Parathyroid adenoma (tissue), 2 donors: ENCODE measurements around the gene RPUSD1.

Source experiments
- H2AFZ ChIP-seq: fragments of 300-600 bp; sonication (generic); one replicate; pipeline ENCODE4 v1.7.0; 2017; ENCODE audit warnings: antibody characterized with exemption, mild to moderate bottlenecking
- H3K27ac ChIP-seq: fragments of 300-600 bp; sonication (generic); one replicate; pipeline ENCODE4 v1.7.0; 2017
- H3K27me3 ChIP-seq: fragments of 300-600 bp; sonication (generic); one replicate; pipeline ENCODE4 v1.7.0; 2017; ENCODE audit warnings: low read length; ENCODE audit not compliant: control insufficient read depth, insufficient read depth
- H3K36me3 ChIP-seq: fragments of 300-600 bp; sonication (generic); one replicate; pipeline ENCODE4 v1.7.0; 2017; ENCODE audit warnings: low read length; ENCODE audit not compliant: control insufficient read depth, insufficient read depth
- H3K4me1 ChIP-seq: fragments of 300-600 bp; sonication (generic); one replicate; pipeline ENCODE4 v1.7.0; 2017; ENCODE audit warnings: control low read depth
- H3K4me2 ChIP-seq: fragments of 300-600 bp; sonication (generic); one replicate; pipeline ENCODE4 v1.7.0; 2017; ENCODE audit warnings: low read length
- H3K4me3 ChIP-seq: fragments of 300-600 bp; sonication (generic); one replicate; pipeline ENCODE4 v1.7.0; 2017; ENCODE audit warnings: low read depth, low read length
- H3K79me2 ChIP-seq: fragments of 300-600 bp; sonication (generic); one replicate; pipeline ENCODE4 v1.7.0; 2017; ENCODE audit warnings: control low read depth
- H3K9ac ChIP-seq: fragments of 300-600 bp; sonication (generic); one replicate; pipeline ENCODE4 v1.7.0; 2017; ENCODE audit warnings: mild to moderate bottlenecking
- H3K9me3 ChIP-seq: fragments of 300-600 bp; sonication (generic); one replicate; pipeline ENCODE4 v1.7.0; 2017; ENCODE audit warnings: low read length; ENCODE audit not compliant: control insufficient read depth
- TF ChIP-seq, protein P1 (sequence below): fragments of 300-600 bp; sonication (generic); IDR thresholded peaks from one replicate; pipeline ENCODE4 v1.7.0; 2017; ENCODE audit warnings: antibody characterized with exemption, mild to moderate bottlenecking
- donor health status: primary hyperparathyroidism.

RPUSD1 gene

DNA sequence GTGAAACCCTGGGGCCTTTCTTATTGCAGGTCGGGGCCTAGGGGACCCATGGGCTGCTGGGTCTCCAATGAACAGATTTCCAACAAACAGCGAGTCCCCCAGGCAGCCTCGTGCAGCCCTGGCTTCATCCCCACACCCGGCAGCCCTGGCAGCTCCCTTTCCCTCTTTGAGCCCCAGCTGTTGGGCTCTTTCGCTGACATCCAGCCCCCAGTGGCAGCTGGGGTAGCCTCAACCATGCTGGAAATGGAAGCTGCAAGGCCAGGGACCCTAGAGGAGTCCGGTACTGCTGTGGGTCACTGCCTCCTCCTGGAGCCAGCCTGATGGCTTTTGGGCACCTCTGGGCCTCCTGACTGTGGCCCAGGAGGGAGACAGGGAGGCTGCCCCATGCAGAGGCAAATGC lies 5.9 kb downstream of the RPUSD1 start:
- Histone ChIP-seq H3K9ac (no peak overlapping the region), H3K27me3 (no peaks in the 10 kb centered on the region)

DNA sequence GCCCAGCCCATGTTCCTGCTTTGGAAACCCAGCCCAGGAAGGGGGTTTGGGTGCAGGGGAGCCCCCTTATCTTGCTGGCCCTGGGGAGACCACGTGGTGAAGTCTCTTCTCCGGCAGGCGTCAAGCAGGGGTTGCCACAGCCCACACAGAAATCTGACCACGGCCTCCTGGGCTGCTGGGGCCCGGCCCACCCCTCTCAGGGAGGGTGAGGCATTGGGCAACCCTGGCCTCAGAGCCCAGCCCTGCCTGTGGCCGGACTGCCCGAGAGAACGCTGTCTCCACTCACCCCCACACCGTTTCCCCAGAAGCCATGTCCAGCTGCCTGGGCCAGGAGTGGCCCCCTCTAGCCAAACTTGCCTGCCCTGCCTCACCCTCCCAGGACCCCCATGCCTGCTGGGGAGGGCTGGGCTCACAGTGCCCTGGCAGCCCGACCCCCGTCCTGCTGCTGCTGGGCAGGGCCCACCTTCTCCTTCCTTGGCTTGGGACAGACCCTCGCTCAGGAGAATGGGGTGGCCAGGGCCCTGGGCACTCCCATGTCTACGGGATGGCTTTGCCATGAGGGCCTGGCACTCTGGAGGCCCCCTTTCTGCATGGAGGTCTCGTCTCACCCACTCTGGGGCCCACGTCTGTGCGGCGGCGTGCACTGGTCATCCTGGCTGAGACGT lies 6.7 kb downstream of the RPUSD1 start:
- Histone ChIP-seq H3K4me1 (no peaks in the 10 kb centered on the region), H3K9ac (no peak overlapping the region), H3K4me3 (no peak overlapping the region), H3K9me3 (no peaks in the 10 kb centered on the region), H3K27me3 (no peaks in the 10 kb centered on the region), H3K79me2 (no peaks in the 10 kb centered on the region), H3K36me3 (no peaks in the 10 kb centered on the region), H2AFZ (no peak overlapping the region), H3K27ac (no peak overlapping the region), H3K4me2 (no peak overlapping the region)
- TF ChIP-seq, protein P1, sequence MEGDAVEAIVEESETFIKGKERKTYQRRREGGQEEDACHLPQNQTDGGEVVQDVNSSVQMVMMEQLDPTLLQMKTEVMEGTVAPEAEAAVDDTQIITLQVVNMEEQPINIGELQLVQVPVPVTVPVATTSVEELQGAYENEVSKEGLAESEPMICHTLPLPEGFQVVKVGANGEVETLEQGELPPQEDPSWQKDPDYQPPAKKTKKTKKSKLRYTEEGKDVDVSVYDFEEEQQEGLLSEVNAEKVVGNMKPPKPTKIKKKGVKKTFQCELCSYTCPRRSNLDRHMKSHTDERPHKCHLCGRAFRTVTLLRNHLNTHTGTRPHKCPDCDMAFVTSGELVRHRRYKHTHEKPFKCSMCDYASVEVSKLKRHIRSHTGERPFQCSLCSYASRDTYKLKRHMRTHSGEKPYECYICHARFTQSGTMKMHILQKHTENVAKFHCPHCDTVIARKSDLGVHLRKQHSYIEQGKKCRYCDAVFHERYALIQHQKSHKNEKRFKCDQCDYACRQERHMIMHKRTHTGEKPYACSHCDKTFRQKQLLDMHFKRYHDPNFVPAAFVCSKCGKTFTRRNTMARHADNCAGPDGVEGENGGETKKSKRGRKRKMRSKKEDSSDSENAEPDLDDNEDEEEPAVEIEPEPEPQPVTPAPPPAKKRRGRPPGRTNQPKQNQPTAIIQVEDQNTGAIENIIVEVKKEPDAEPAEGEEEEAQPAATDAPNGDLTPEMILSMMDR, result no peak

More for the DNA sequence above, 5.9 kb downstream of the RPUSD1 start:
- H3K79me2 ChIP-seq, result no peaks in the 10 kb centered on the region
- no peak overlapping the region for H3K4me3 ChIP-seq
- H3K4me2 ChIP-seq, result no peak overlapping the region
- TF ChIP-seq, protein P1, result no peak
- H3K27ac ChIP-seq, result no peak overlapping the region
- H2AFZ ChIP-seq, result no peak overlapping the region
- peaks cover 3% of the 10 kb centered on the region for H3K4me1 ChIP-seq
- no peaks in the 10 kb centered on the region for H3K9me3 ChIP-seq
- no peaks in the 10 kb centered on the region for H3K36me3 ChIP-seq

DNA sequence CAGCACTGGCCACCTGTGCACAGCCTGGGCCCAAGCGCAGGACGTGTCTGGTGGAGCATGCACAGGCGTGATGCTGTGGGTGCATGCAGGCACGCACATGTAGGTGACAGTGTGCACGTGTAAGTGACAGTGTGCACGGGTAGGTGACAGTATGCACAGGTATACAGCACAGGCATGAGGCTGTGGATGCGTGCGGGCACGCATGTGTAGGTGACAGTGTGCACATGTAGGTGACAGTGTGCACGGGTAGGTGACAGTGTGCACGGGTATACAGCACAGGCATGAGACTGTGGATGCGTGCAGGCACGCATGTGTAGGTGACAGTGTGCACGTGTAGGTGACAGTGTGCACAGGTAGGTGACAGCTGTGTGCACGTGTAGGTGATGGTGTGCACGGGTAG lies 7.9 kb downstream of the RPUSD1 start:
- Histone ChIP-seq H3K79me2 (no peaks in the 10 kb centered on the region), H3K27me3 (no peaks in the 10 kb centered on the region), H3K27ac (no peak overlapping the region), H3K4me2 (no peak overlapping the region), H3K4me1 (no peaks in the 10 kb centered on the region), H3K9me3 (no peaks in the 10 kb centered on the region), H3K36me3 (no peaks in the 10 kb centered on the region), H2AFZ (no peak overlapping the region), H3K9ac (no peak overlapping the region), H3K4me3 (no peak overlapping the region)
- TF ChIP-seq, protein P1, result no peak

DNA sequence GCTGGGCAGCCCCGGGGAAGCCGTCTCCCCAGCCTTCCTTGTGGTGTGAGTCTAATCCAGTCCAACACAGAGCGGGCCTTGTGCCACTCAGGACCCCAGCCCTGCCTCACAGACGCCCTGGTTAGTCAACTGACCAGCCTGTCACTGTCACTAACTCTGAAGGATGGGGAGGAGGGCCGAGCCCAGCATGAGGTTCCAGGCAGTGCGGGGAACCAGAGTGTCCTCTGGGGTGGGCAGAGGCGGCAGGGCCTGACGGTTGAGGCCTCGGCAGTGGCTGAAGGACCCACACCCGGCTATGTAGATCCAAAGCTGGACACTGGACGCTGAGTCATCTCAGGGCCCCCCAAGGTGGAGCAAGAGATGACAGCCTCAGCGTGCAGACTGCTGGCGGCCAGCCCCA lies 8.6 kb downstream of the RPUSD1 start:
- TF ChIP-seq, protein P1, result no peak
- Histone ChIP-seq H3K27ac (no peak overlapping the region), H2AFZ (no peak overlapping the region), H3K9me3 (no peaks in the 10 kb centered on the region), H3K4me1 (no peaks in the 10 kb centered on the region), H3K79me2 (no peaks in the 10 kb centered on the region), H3K27me3 (no peaks in the 10 kb centered on the region), H3K36me3 (no peaks in the 10 kb centered on the region), H3K4me3 (no peak overlapping the region), H3K4me2 (no peak overlapping the region), H3K9ac (no peak overlapping the region)

DNA sequence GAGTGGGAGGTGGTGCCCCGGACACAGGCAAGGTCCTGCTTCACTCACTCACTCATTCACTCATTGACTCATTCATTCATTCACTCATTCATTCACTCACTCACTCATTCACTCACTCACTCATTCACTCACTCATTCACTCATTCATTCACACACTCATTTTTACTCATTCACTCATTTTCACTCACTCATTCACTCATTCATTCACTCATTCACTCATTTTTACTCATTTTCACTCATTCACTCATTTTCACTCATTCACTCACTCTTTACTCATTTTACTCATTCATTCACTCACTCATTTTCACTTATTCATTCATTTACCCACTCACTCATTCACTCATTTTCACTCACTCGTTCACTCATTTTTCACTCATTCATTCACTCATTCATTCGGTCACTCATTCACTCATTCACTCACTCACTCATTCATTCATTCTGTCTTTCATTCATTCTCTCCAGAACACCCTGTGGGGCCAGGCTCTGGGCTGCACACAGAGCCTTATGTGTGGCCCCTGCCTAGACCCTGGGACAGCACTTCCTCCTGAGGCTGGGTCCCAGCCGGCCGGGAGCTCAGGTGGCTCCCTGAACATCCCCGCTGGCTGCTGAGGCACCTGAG lies 9.2 kb downstream of the RPUSD1 start:
- TF ChIP-seq, protein P1, result no peak
- H3K27ac ChIP-seq, result no peak overlapping the region
- H3K4me2 ChIP-seq, result no peak overlapping the region
- H3K27me3 ChIP-seq, result no peaks in the 10 kb centered on the region
- no peak overlapping the region for H3K9ac ChIP-seq
- H2AFZ ChIP-seq, result no peak overlapping the region
- no peaks in the 10 kb centered on the region for H3K4me1 ChIP-seq
- H3K4me3 ChIP-seq, result no peak overlapping the region
- no peaks in the 10 kb centered on the region for H3K79me2 ChIP-seq
- H3K9me3 ChIP-seq, result no peaks in the 10 kb centered on the region
- H3K36me3 ChIP-seq, result no peaks in the 10 kb centered on the region
